DND-41 (cell line): ENCODE data around the gene MLLT1.

Experiments used
- ATAC-seq: fragments of 200-7000 bp; cut with Tn5 transposase; 3 replicates; pipeline ENCODE4 v1.9.1; 2021; ENCODE audit warnings: low read depth; ENCODE audit not compliant: insufficient read depth
- DNase-seq: peaks from one replicate; pipeline ENCODE4 v3.0.0-alpha.2; 2020
- H2AFZ ChIP-seq: 2 replicates; pipeline ENCODE4 v1.6.0; 2012; ENCODE audit warnings: low read depth, low read length
- H3K27ac ChIP-seq: 2 replicates; pipeline ENCODE4 v1.5.1; 2012; ENCODE audit warnings: low read length, inconsistent platforms
- H3K27me3 ChIP-seq: fragments of 200-600 bp; sonication (generic); 2 replicates; pipeline ENCODE4 v1.6.0; 2012; ENCODE audit warnings: low read length, mild to moderate bottlenecking, inconsistent platforms; ENCODE audit not compliant: insufficient read depth, poor library complexity
- H3K36me3 ChIP-seq: 2 replicates; pipeline ENCODE4 v1.5.1; 2012; ENCODE audit warnings: low read length, inconsistent platforms; ENCODE audit not compliant: insufficient read depth
- H3K4me1 ChIP-seq: 2 replicates; pipeline ENCODE4 v1.5.1; 2012; ENCODE audit warnings: mild to moderate bottlenecking, low read length; ENCODE audit not compliant: insufficient read depth
- H3K4me2 ChIP-seq: 2 replicates; pipeline ENCODE4 v1.6.0; 2012; ENCODE audit warnings: mild to moderate bottlenecking, moderate library complexity, low read length, inconsistent platforms; ENCODE audit not compliant: insufficient read depth
- H3K4me3 ChIP-seq, 2 experiments: fragments of 200-600 bp in 1 of 2; shearing (Covaris generic) in 1 of 2; 2 replicates each; pipeline ENCODE4 v1.5.1; 2012 to 2016; ENCODE audit warnings: inconsistent platforms in 2 of 2, low read length in 2 of 2, mild to moderate bottlenecking in 2 of 2, low read depth in 1 of 2, moderate library complexity in 1 of 2
- H3K79me2 ChIP-seq: 2 replicates; pipeline ENCODE4 v1.6.0; 2012; ENCODE audit warnings: low read length, inconsistent platforms; ENCODE audit not compliant: insufficient read depth
- H3K9ac ChIP-seq: 2 replicates; pipeline ENCODE4 v1.6.0; 2012; ENCODE audit warnings: low read depth, mild to moderate bottlenecking, inconsistent platforms, low read length, moderate library complexity
- H3K9me3 ChIP-seq: 2 replicates; pipeline ENCODE4 v1.5.1; 2012; ENCODE audit warnings: low read length, moderate library complexity, mild to moderate bottlenecking, inconsistent platforms; ENCODE audit not compliant: insufficient read depth, severe bottlenecking
- H4K20me1 ChIP-seq: 2 replicates; pipeline ENCODE4 v1.6.0; 2012; ENCODE audit warnings: low read length; ENCODE audit not compliant: insufficient read depth
- EZH2 ChIP-seq: IDR thresholded peaks from 3 replicates; pipeline ENCODE4 v1.6.1; 2012; ENCODE audit warnings: borderline replicate concordance, low read depth, mild to moderate bottlenecking, moderate library complexity, low read length, inconsistent platforms; ENCODE audit not compliant: severe bottlenecking
- TF ChIP-seq, protein P1 (sequence below): IDR thresholded peaks from 2 replicates; pipeline ENCODE4 v1.5.1; 2012; ENCODE audit warnings: borderline replicate concordance, low read length, moderate library complexity, mild to moderate bottlenecking; ENCODE audit not compliant: poor library complexity, severe bottlenecking; ENCODE audit errors: extremely low read depth

The MLLT1 gene

GRCh38 chr19:6272411-6272791 lies 7.4 kb downstream of the MLLT1 start:
- no peak overlapping the region for H3K4me3 ChIP-seq
- H3K27me3 ChIP-seq: no peaks in the 10 kb centered on the region
- TF ChIP-seq, protein P1, sequence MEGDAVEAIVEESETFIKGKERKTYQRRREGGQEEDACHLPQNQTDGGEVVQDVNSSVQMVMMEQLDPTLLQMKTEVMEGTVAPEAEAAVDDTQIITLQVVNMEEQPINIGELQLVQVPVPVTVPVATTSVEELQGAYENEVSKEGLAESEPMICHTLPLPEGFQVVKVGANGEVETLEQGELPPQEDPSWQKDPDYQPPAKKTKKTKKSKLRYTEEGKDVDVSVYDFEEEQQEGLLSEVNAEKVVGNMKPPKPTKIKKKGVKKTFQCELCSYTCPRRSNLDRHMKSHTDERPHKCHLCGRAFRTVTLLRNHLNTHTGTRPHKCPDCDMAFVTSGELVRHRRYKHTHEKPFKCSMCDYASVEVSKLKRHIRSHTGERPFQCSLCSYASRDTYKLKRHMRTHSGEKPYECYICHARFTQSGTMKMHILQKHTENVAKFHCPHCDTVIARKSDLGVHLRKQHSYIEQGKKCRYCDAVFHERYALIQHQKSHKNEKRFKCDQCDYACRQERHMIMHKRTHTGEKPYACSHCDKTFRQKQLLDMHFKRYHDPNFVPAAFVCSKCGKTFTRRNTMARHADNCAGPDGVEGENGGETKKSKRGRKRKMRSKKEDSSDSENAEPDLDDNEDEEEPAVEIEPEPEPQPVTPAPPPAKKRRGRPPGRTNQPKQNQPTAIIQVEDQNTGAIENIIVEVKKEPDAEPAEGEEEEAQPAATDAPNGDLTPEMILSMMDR: no peak
- TF ChIP-seq EZH2: no peak
- no peak for DNase-seq
- peaks cover 68% of the 10 kb centered on the region for H3K36me3 ChIP-seq
- peaks cover 21% of the 10 kb centered on the region for H3K4me1 ChIP-seq
- H3K9ac ChIP-seq: no peak overlapping the region
- H2AFZ ChIP-seq: no peak overlapping the region
- no peak overlapping the region for H3K27ac ChIP-seq
- ATAC-seq: no peak
- H3K9me3 ChIP-seq: no peaks in the 10 kb centered on the region
- H3K79me2 ChIP-seq: peaks cover 100% of the 10 kb centered on the region
- peaks cover 99% of the 10 kb centered on the region for H4K20me1 ChIP-seq
- H3K4me2 ChIP-seq: no peak overlapping the region

DNA sequence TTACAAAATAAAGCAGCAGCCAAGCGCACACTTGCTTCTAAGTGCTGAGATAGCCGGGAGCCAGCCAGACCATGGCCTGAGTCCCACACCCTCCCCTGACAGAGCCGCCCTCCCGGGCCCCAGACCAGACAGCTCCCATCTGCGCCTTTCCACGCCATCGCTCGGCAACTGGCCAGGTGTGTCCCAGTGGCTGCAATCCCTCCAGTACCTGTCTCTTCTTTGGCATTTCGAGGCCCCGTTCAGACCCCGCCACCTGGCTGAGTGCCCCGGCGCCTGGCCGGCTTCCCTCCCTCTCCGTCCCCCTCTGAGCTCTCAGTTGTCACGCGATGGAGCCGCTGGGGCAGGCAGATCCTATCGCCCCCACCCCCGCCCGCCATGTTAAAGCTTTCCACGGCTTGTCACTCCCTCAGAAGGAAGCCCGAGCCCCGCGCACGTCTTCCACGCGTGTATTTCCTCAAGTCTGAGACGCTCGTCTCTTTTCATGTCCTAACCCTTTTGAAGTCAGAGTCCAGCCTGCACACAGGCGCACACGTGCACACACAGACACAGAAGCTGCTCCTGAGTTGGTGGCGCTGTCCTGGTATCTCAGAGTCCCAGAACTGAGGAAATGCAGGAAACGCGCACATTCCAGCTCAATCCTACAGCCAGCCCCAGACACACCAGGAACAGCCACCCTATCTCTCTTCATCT lies 7.9 kb downstream of the MLLT1 start:
- H3K36me3 ChIP-seq: peaks cover 66% of the 10 kb centered on the region
- no peak overlapping the region for H3K4me2 ChIP-seq
- H2AFZ ChIP-seq: no peak overlapping the region
- H3K4me3 ChIP-seq: no peak overlapping the region
- H3K4me1 ChIP-seq: peaks cover 16% of the 10 kb centered on the region
- ATAC-seq (no peak; the same call in 2 of the 3 replicates), DNase-seq (no peak)
- no peak overlapping the region for H3K9ac ChIP-seq
- no peaks in the 10 kb centered on the region for H3K9me3 ChIP-seq
- TF ChIP-seq, protein P1: no peak
- TF ChIP-seq EZH2: no peak
- peaks cover 100% of the 10 kb centered on the region for H3K79me2 ChIP-seq
- H4K20me1 ChIP-seq: peaks cover 95% of the 10 kb centered on the region
- no peaks in the 10 kb centered on the region for H3K27me3 ChIP-seq
- no peak overlapping the region for H3K27ac ChIP-seq

DNA sequence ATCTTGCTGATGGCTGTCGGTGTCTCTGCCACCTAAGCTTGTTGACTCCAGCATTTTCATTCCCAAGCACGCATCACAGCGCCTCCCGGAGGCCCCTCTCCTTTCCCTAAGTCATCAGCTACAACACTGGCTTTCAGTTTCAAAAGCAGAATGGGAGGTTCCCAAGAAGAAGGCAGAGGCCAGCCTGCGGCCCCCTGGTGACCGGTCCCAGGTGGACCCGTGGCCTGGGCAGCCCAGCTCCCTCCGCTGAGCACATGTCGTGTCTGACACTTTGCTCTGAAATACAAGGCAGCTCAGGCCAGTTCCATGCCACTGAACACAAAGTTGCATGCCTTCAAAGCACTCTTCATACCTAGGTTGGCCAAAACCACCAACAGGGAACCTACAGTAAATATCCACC lies 8.5 kb downstream of the MLLT1 start:
- no peaks in the 10 kb centered on the region for H3K27me3 ChIP-seq
- DNase-seq: no peak
- peaks cover 63% of the 10 kb centered on the region for H3K36me3 ChIP-seq
- no peak for ATAC-seq
- H3K4me2 ChIP-seq: no peak overlapping the region
- peaks cover 10% of the 10 kb centered on the region; the same call in 1 of the 2 replicates for H3K4me1 ChIP-seq
- no peak for TF ChIP-seq EZH2
- TF ChIP-seq, protein P1: peak; percentile 6
- no peak overlapping the region for H3K27ac ChIP-seq
- no peaks in the 10 kb centered on the region for H3K9me3 ChIP-seq
- no peak overlapping the region for H3K9ac ChIP-seq
- peaks cover 89% of the 10 kb centered on the region for H4K20me1 ChIP-seq
- H3K79me2 ChIP-seq: peaks cover 99% of the 10 kb centered on the region
- H3K4me3 ChIP-seq: no peak overlapping the region
- no peak overlapping the region for H2AFZ ChIP-seq

GRCh38 chr19:6270822-6271221 lies 9.0 kb downstream of the MLLT1 start:
- H3K9ac ChIP-seq: no peak overlapping the region
- no peak overlapping the region for H2AFZ ChIP-seq
- DNase-seq (no peak), ATAC-seq (no peak)
- H3K4me2 ChIP-seq: no peak overlapping the region
- H3K27me3 ChIP-seq: no peaks in the 10 kb centered on the region
- H3K79me2 ChIP-seq: peaks cover 99% of the 10 kb centered on the region
- H3K27ac ChIP-seq: no peak overlapping the region
- peaks cover 85% of the 10 kb centered on the region for H4K20me1 ChIP-seq
- no peaks in the 10 kb centered on the region for H3K9me3 ChIP-seq
- TF ChIP-seq, protein P1: no peak
- TF ChIP-seq EZH2: no peak
- H3K36me3 ChIP-seq: peaks cover 59% of the 10 kb centered on the region
- peaks cover 7% of the 10 kb centered on the region; the same call in 1 of the 2 replicates for H3K4me1 ChIP-seq
- H3K4me3 ChIP-seq: no peak overlapping the region
